GM21723 (cell line): Measurements from ENCODE around the gene MET.
"Not testable (repeated sequence)": the region's sequence is repeated elsewhere in the genome, so short reads cannot be mapped to it uniquely, and the experiment has no call there.

Experiments used
- ATAC-seq: cut with Tn5 transposase; IDR thresholded peaks from one replicate; pipeline ENCODE4 v1.9.1; 2021; ENCODE audit warnings: mild to moderate bottlenecking, moderate library complexity; ENCODE audit not compliant: unreplicated experiment

MET gene

DNA sequence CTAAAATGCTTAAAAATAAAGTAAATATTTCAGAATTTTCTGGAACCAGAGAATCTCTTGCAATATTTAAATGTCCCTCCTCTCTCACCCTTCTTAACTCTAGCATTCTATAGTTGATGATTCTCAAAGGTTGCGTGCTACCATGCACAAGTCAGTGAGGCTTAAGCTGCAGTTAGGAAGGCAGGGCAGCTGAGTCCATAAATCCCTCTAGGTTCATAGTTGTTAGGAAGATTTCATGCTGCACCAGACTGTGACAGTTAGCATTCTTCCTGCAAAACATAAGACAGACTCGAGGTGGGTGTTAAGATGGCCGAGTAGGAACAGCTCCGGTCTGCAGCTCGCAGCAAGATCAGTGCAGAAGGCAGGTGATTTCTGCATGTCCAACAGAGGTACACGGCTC lies 70.6 kb downstream of the MET start:
- no peak for ATAC-seq

DNA sequence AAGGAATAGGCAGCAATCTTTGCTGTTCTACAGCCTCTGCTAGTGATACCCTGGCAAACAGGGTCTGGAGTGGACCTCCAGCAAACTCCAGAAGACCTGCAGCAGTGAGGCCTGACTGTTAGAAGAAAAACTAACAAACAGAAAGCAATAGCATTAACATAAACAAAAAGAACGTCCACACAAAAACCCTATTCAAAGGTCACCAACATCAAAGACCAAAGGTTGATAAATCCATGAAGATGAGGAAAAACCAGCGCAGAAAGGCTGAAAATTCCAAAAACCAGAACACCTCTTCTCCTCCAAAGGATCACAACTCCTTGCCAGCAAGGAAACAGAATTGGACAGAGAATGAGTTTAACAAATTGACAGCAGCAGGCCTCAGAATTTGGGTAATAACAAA lies 71.8 kb downstream of the MET start:
- ATAC-seq, result not testable (repeated sequence)

DNA sequence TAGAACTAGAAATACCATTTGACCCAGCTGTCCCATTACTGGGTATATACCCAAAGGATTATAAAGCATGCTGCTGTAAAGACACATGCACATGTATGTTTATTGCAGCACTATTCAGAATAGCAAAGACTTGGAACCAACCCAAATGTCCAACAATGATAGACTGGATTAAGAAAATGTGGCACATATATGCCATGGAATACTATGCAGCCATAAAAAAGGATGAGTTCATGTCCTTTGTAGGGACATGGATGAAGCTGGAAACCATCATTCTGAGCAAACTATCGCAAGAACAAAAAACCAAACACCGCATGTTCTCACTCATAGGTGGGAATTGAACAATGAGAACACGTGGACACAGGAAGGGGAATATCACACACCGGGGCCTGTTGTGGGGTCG lies 74.4 kb downstream of the MET start:
- ATAC-seq, result not testable (repeated sequence)

DNA sequence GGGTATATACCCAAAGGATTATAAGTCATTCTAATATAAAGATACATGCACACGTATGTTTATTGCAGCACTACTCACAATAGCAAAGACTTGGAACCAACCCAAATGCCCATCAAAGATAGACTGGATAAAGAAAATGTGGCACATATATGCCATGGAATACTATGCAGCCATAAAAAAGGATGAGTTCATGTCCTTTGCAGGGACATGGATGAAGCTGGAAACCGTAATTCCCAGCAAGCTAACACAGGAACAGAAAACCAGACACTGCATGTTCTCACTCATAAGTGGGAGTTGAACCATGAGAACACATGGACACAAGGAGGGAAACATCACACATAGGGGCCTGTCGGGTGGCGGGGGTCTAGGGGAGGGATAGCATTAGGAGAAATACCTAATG lies 79.1 kb downstream of the MET start:
- not testable (repeated sequence) for ATAC-seq

DNA sequence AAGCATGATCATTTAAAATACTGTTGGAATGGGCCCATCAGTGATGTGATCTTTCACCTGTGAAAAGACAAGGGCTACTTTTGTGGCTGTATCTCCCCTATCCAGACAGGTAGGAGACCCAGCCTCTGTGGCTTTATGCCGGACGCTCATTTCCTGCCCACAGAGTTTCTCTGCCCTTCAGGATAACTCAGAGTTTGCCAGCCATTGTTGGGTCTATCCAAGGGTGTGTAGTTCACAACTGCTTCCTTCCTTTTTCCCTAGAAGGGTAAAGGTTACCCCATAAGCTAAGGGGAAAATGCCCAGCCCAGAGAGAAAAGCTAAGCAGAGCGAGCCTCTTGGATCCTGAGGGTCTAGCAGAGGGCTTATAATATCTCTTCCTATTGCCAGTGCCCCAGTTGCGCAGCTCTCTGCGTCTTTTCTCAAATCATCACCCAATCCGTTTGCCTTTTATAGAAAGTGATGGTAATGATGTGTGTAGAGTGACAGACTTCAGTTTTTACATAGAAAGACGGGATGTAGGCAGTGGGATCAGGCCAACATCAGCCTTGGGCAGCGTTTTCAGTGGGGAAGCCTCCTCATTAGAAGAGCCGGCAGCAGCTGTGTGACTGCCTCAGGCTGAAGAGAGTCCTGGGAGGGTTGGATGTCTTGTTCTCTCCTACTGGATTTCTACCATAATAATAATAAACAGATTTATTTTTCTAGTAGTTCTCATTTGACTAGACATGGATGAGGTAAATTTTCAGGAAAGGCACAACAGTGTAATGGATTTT lies 80.5 kb downstream of the MET start:
- ATAC-seq, result no peak

DNA sequence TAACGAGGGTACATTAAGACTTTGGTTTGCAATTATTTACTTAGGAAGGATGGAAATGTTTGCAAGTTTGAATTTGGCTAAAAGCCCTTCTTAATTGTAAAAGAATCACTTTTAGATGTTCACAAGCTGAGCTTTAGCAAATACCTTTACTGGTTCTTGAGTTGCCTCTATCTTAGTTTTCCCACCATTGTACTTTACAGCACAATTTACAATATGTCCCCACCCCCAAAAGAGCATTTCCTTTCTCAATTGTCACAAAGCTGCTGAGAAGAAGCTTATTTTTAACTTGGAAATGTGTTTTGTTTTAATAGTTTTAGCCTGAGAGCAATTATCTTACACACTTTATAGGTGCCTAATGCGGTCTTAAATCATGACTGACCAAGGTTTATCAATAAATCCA lies 81.1 kb downstream of the MET start:
- no peak for ATAC-seq

DNA sequence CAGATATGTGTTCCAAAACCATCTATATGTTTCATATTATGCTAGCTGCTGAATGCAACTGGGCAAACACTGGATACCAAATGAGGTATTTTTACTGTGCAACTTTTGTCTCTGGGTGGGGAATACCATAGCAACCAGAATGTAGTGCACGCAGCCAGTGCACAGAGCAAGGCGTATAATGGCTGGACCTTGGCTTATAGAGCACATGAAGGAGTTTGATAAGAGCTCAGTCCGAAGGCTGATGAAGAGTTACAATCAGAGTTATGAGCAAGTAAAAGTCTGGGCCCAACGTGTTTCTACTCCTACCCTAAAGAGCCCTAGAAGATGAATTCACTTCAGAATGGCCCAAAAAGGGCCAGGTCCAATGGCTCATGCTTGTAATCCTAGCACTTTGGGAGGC lies 82.2 kb downstream of the MET start:
- no peak for ATAC-seq

DNA sequence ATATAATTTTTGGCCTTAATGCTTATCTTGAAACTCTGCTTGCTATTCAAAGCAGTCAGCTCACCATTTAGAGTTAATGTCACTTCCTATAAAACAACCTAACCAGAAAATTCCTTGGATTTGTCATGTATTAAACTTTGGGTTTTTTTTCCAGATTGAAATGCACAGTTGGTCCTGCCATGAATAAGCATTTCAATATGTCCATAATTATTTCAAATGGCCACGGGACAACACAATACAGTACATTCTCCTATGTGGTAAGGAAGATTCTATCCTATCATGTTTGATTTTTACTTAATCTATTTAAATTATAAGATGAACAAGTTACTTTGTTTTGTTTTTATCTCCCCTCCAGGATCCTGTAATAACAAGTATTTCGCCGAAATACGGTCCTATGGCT lies 85.3 kb downstream of the MET start:
- no peak for ATAC-seq

DNA sequence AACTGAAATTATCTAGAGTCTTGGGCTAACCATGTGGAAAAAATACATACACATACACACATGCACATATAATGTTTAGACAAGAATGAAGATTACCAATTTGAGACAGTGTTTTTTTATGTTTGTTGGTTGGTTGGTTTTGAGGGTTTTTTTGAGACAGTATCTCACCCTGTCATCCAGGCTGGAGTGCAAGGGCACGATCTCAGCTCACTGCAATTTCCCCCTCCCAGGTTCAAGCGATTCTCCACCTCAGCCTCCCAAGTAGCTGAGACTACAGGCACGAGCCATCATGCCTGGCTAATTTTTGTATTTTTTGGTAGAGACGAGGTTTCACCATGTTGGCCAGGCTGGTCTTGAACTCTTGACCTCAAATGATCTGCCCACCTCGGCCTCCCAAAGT lies 87.6 kb downstream of the MET start:
- ATAC-seq, result not testable (repeated sequence)

DNA sequence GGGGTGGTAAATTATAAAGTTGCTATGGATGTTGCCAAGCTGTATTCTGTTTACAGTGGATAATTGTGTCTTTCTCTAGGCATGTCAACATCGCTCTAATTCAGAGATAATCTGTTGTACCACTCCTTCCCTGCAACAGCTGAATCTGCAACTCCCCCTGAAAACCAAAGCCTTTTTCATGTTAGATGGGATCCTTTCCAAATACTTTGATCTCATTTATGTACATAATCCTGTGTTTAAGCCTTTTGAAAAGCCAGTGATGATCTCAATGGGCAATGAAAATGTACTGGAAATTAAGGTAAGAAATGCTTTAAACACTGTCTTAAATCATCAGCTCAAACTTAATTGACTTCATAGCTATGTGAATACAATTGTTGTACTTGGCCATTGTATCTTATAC lies 91.0 kb downstream of the MET start:
- ATAC-seq, result no peak

DNA sequence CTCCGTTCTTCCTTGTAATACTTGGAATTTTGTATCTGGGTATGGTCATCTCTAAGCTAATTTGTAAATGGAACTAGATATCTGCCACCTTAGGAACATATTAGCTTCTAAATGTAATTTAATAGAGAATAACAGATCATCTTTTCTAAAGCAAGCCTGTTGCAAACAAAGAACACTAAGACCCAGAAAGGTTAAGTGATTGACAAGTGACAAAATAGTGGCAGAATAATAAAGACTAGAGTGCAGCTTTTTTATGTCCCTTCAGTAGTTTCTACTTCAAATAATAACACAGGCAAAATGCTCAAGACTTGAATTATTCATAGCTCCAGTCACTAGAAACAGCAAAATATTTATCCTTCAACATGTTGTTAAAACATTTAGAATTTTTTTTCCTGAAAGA lies 91.7 kb downstream of the MET start:
- no peak for ATAC-seq

DNA sequence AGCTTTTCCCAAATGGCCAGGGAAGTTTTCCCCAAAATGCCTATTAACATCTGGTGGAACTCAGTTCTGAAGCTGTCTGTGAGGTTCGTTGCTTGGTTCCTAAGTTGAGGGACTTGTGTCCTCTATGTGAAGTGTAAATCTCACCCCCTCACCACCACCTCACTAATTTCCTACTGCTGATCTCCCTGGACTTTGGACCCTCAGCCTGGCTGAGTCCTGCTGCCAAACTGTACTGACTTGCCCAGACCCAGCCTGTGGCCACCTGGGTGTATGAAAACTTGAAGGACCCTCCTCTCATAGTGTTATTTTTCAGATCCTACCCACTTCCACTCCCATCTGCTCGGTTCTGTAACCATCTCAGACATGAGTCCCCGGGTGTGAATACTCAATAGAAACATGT lies 94.9 kb downstream of the MET start:
- ATAC-seq, result no peak

DNA sequence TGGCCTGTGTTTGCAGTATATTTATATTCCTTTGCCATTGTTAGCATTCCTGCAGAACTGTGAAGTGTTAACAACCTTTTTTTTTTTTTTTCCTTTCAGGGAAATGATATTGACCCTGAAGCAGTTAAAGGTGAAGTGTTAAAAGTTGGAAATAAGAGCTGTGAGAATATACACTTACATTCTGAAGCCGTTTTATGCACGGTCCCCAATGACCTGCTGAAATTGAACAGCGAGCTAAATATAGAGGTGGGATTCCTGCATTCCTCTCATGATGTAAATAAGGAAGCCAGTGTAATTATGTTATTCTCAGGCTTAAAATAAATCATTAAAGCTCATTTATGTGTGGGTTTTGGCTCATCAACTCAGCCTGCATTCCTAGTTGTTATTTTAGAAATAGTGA lies 97.5 kb downstream of the MET start:
- no peak for ATAC-seq

DNA sequence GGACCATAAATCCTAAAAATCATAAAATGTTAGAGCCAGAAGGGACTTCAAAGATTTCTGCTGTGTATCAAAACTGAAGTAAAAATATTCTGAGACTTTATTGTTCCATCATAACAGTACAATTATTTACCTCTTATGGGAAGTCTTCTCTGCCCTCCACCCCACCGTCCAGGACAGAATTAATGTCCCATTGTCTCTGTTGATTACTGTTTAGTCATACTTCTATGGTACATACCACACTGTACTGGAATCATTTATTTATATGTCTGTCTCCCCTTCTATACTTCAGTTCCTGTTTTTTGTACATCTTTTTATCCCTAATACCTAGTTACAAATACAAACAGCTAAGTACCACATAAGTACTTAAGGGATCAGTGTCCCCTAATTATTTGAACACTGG lies 98.9 kb downstream of the MET start:
- ATAC-seq, result no peak

DNA sequence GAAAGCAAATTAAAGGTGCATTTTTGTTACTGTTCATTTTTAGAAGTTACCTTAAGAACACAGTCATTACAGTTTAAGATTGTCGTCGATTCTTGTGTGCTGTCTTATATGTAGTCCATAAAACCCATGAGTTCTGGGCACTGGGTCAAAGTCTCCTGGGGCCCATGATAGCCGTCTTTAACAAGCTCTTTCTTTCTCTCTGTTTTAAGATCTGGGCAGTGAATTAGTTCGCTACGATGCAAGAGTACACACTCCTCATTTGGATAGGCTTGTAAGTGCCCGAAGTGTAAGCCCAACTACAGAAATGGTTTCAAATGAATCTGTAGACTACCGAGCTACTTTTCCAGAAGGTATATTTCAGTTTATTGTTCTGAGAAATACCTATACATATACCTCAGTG lies 99.6 kb downstream of the MET start:
- ATAC-seq, result no peak

DNA sequence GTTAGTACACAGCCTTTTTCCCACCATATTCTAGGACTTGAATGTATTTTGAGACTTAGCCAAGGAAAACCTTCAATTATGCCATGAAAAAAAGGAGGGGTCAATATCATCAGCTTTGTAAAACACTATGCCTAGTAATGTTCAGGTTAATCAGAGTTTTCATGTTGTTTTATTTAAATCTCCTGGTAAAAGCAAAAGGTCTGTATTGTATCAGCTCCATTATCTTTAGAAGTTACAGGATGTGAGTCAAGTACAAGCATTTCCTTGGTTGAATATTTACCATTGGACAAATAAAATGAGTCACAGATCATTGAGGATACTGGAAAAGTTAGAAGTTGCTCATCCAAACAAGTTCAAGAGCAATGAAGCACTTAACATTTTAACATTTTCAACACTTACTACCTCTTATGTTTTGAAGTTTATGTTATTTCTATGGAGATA lies 100.4 kb downstream of the MET start:
- ATAC-seq, result no peak

DNA sequence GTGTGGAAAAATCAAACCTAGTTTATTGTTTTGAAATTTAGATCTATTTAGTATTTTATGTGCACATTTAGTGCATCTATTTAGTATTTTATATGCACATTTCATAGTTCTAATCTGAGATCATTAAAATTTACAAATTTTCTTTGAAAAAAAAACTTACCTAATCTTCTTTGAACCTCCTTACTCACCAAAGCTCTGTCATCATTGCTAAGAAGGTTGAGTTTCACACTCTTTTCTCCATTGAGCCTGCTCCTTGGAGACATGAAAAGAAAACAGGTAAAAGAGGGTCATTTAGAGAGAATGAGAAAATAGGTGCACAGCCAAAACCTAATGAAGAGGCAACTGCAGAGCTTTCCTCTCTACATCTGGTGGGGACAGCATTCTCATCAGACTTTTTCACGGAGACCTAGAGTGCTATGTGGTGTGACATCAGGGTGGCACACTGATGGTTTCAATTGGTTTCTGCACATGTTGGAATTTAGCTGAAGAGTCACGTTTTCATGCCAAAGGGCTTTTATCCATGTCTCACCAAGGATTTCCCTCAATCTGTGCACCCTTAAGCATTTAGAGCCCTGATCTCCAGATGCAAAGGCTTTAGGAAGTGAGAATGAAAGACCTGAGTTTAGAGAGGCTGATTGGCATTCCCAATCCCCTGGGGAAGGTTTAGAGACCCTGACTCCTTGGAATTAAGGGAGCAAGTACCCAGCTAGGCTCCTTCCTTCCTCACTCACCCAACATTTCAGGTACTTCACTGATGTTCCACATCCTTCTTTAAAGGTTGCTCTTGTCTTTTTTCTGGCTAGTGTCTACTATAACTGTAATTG lies 101.1 kb downstream of the MET start:
- no peak for ATAC-seq

DNA sequence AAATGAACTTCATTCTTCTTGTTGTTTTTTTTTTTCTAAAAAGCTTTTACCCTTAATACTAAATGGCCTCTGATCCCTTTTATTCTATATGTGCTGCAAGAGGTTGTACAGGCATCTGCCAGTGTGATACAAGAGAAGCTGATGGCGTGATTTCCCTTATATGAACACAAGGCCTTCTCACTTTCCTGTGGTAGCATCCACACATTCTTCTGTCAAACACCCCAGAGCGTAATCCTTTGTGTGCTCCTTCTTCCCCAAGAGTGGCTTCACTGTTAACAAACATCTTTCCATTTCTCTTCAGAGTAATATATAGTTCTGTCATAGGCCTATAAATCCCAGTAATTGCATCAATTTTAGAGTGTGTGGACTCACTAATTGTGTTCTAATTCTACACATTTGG lies 104.0 kb downstream of the MET start:
- ATAC-seq, result no peak

DNA sequence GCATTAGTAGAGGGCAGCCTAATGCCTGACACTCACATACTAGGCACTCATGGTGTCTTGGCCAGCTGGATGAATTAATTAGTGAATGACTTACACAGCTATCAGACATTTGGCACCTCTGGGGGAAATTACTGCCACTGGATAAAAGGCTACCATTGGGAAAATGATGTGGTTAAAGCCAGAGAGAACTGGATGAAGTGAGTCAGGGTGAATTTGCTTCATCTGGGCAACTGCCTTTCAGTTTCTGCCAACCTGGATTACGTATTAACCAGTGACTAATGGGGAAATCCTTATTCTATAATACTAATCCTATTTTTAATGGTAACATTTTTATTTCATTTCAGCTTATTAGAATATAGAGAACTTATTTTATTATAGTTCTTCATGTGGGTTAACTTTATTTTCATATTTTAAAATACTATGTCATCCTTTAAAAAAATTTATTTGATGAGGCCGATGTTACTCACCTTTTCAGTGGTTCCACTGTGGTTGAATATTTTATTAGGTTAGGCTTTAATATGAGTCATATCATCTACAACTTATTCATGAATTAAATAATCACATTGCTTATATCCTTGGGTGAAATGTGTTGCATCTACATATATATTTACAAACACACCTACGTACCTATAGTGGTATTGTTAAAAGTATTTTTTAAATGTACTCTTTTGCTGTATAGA lies 104.8 kb downstream of the MET start:
- ATAC-seq, result peak; percentile 46

DNA sequence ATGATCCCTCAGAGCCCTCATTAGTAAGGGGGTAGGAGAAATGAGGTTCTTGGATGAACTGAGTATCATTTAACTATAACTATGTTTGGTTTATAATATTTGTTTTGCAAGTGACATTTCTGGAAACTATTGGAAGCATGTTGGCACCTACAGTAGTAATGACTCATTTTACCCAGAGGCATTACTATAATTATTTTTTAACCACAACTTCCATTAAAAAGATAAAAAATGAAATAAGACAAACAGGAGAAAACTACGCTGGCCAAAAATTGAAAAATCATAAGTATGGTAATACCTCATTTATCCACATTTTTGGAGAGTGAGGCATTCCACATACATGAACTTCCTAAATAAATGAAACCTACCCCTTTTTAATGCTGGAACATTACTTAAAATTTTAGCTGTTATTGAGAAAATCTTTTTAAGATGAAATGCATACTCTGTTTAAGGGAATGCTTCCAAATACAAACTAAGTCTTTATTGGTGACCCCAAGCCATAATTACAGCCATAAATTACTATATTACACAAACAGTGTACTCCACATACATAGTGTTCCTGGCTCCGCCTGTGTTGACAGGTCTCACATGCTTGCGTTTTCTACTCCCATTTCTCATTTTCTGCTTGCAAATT lies 105.8 kb downstream of the MET start:
- no peak for ATAC-seq

DNA sequence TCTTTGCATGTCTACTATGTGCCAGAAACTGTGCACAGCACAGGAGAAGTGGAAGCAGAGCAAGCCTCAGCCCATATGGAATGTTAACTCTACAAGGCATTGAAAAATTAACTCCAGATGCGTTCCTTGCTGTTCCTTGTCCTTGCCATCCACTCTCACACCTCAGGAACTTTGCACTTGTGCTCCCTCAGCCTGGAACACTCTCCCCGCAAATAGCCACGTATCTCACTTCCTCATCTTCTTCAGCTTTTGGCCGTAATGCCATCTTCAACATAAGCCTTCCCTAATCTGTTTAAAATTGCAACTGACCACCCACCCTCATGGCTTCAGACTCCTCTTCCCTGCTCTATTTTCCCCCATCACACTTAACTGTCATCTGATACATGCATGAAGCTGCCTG lies 107.2 kb downstream of the MET start:
- no peak for ATAC-seq
